ENCODE measurements around the gene RAB5B.

DNA sequence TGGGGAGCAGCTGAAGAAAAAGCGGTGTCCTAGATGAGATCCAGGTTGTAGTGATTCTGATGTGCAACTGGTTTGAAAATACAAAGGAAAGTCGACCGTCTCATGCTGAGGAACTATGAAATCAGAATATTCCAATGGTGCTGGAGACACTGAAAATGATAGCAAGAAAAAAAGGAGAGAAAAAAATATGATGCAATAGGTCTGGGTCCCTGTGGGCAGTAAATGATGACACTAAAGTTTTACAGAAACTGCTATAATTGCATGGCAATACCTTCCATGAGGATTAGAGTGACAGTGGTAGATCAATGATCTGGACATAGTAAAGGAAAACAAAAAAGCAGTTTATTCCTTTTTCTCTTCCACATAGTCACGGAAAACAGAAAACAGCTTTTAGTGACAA is 48.5 kb upstream of the RAB5B start:
- TF ChIP-seq EZH2 (IDR thresholded peaks at IDR 0.05; ENCODE audit: borderline replicate concordance, low read length), result no peak
- TF ChIP-seq, protein P1, sequence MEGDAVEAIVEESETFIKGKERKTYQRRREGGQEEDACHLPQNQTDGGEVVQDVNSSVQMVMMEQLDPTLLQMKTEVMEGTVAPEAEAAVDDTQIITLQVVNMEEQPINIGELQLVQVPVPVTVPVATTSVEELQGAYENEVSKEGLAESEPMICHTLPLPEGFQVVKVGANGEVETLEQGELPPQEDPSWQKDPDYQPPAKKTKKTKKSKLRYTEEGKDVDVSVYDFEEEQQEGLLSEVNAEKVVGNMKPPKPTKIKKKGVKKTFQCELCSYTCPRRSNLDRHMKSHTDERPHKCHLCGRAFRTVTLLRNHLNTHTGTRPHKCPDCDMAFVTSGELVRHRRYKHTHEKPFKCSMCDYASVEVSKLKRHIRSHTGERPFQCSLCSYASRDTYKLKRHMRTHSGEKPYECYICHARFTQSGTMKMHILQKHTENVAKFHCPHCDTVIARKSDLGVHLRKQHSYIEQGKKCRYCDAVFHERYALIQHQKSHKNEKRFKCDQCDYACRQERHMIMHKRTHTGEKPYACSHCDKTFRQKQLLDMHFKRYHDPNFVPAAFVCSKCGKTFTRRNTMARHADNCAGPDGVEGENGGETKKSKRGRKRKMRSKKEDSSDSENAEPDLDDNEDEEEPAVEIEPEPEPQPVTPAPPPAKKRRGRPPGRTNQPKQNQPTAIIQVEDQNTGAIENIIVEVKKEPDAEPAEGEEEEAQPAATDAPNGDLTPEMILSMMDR (conservative IDR thresholded peaks at IDR 0.05 in 1 of 2, IDR thresholded peaks at IDR 0.05 in 1 of 2; ENCODE audit: extremely low read depth in 1 of 2, insufficient read depth in 1 of 2, low read depth in 1 of 2, low read length in 2 of 2), result no peak

All from mammary epithelial cell (primary cell).